Measurements from ENCODE around the gene TINAGL1.

The TINAGL1 gene

DNA sequence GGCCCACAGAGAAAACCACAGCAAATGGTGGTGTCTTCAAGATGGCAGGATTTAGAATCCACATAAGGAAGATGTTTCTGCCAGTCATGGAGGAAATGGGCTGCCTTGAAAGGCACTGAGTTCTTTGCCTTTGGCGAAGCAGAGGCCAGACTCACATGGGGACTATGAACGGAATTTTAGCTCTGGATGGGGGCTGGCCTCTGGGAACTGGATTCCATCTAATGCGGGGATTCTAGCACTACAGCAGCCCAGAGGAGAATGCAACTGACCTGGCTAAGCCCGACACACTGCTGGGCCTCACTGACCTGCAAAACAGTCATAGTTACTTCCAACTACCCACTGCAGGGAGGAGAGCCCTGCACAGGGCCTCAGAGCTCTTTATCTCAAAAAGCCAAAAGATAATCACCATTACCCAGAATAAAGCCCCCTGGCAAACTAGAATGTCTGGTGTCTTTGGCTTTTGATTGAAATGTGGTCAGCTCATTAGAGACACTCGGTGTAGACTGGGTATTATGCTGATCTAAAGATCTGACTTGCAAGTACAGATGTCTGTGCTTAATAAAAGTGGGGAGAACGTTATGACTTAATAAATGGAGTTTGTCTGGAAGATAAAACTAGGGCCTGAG, 52.7 kb downstream of the TINAGL1 start:
- DNase-seq = no peak

DNA sequence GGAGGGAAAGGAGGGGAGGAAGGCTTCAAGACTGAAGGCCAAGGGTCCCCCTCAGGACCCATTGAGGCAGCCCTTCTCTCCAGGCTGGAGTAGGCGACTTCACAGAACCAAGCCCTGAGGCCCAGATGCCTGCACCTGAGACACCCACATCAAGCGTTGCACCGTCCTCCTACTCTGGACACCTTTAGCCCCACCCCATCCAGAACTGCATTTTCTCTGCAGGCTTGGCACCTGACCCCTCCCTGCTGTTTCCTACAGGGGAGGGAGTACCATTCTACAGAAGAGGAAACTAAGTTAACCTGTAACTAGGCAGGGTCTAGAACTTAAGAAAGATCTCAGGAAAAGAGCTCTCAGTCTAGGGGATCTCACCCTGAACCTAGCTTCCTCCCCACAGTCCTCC, 56.3 kb downstream of the TINAGL1 start:
- DNase-seq = no peak

DNA sequence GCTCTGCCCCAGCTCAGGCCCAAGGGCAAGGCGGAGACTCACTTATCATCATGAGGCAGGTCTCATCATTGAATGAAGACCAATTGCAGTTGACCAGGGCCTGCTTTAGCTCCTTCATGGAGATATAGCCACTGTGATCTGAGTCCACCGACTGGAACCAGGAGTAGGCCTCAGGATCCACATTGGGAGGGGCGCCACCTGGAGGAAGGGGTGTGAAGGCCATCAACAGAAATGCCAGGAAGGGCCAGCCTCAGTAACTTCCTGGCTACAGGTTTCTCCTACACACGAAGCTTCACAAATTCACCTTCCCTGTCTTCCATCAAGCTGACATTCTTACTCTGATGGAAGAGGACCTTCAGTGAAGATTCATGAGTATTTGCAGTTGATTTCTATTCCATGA, 56.8 kb downstream of the TINAGL1 start:
- DNase-seq = no peak
